Psoas muscle (tissue), 8 donors: Measurements from ENCODE around the gene LAMP5. TPM values are rescaled to one million over a fixed set of nuclear protein-coding genes. Genes with fewer than 3 reads are reported as not detected.

Source experiments
- ATAC-seq, 4 donors: fragments of 200-7000 bp; cut with Tn5 transposase; one replicate each; pipeline ENCODE4 v1.9.1; 2020; ENCODE audit warnings: moderate library complexity in 3 of 4, mild to moderate bottlenecking in 2 of 4
- DNase-seq, 2 donors: peaks; one replicate each; pipeline ENCODE4 v3.0.0-alpha.2; 2020
- H3K27ac ChIP-seq: fragments of 200-600 bp; one replicate; pipeline ENCODE4 v1.8.0; 2022
- H3K27me3 ChIP-seq, 3 donors: fragments of 200-600 bp in 1 of 3; one replicate each; pipeline versions ENCODE4 v1.6.1 to v1.8.0; 2013 to 2022; ENCODE audit warnings: low read length in 2 of 3, mild to moderate bottlenecking in 2 of 3, moderate library complexity in 1 of 3; ENCODE audit not compliant: insufficient read depth in 3 of 3
- H3K36me3 ChIP-seq, 2 donors: fragments of 200-600 bp in 1 of 2; one replicate each; pipeline versions ENCODE4 v1.6.1 to v1.8.0; 2013 to 2022; ENCODE audit warnings: low read depth in 1 of 2, mild to moderate bottlenecking in 1 of 2, moderate library complexity in 1 of 2; ENCODE audit not compliant: insufficient read depth in 1 of 2
- H3K4me1 ChIP-seq: fragments of 200-600 bp; one replicate; pipeline ENCODE4 v1.8.0; 2022
- H3K4me3 ChIP-seq: fragments of 200-600 bp; one replicate; pipeline ENCODE4 v1.8.0; 2022; ENCODE audit warnings: mild to moderate bottlenecking
- H3K9me3 ChIP-seq: fragments of 200-600 bp; one replicate; pipeline ENCODE4 v1.8.0; 2022
- WGBS, 3 donors: extraction: QIAGEN DNeasy Blood & Tissue Kit; methylation state at CpG; one replicate each; pipeline versions ENCODE4 v1.1.6 to v1.1.7; 2013; 5-methylcytosine and 5-hydroxymethylcytosine counted together
- intact Hi-C, 2 donors: fragments of 100-400 bp; cut with DNase I; formaldehyde crosslinking; loops; one replicate each; pipeline versions ENCODE4 v1.11.0 to v1.14.2; 2022
- polyA plus RNA-seq, 3 donors: library from polyadenylated mRNA; stranded (reverse); fragments of 200-250 nt; gene quantifications; one replicate each; pipeline ENCODE4 v1.2.3, GENCODE V29; 2013
- total RNA-seq, 4 donors: library from RNA; stranded (reverse); fragmentation: NEBNext Ultra II Directional in 2 of 4; extraction: Animal tissue kit (Norgen Biotek cat#: 25700) in 2 of 4; gene quantifications; one replicate each; pipeline versions ENCODE4 v1.2.1 to v1.2.4, GENCODE V29; 2021 to 2023
- TF ChIP-seq, protein P1 (sequence below): fragments of 200-600 bp; IDR thresholded peaks from one replicate; pipeline ENCODE4 v1.8.0; 2022; ENCODE audit warnings: antibody characterized with exemption
- donor health status: healthy with polysubstance abuse.
- donor health status: DM: no; HTN: no; CAD: no; lungs with moderate emphysema.
- donor health status: Bipolar disorder and iron deficiency.
- donor health status: healthy.
- donor health status: DM: yes; HTN: yes; CAD: no.
- donor health status: DM: no; HTN: no; CAD: no.
- donor health status: DM: no; HTN: no; CAD: no.
- donor health status: DM: yes; HTN: yes; CAD: no.

LAMP5 gene
- total and polyA plus RNA-seq, 7 donors = 0.01 TPM; not detected in 6

DNA sequence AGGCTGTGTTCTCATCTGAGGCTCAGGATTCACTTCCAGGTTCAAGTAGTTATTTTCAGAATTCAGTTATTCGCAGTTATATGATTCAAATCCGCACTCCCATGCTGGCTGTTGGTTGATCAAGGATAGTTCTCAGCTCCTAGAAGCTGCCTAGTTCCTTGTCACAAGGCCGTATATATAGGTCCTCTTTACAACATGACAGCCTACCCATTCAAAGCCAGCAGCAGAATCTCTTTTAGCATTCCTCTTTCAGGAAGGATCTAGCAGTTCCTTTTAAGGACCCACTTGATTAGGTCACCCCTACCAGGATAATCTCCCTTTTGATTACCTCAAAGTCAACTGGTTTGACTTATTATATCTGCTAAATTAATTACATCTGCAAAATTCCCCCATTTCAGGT, 23.8 kb upstream of the LAMP5 start:
- intact Hi-C loops = no loop called here
- H3K9me3 ChIP-seq = no peaks in the 10 kb centered on the region
- WGBS, 3 donors = 89 to 91% (median 89%) methylated on average over 3 of the region's 3 CpGs
- no peak for DNase-seq
- no peak for ATAC-seq
- peaks cover 0 to 2% (median 0%) of the 10 kb centered on the region in 3 donors for H3K27me3 ChIP-seq
- TF ChIP-seq, protein P1, sequence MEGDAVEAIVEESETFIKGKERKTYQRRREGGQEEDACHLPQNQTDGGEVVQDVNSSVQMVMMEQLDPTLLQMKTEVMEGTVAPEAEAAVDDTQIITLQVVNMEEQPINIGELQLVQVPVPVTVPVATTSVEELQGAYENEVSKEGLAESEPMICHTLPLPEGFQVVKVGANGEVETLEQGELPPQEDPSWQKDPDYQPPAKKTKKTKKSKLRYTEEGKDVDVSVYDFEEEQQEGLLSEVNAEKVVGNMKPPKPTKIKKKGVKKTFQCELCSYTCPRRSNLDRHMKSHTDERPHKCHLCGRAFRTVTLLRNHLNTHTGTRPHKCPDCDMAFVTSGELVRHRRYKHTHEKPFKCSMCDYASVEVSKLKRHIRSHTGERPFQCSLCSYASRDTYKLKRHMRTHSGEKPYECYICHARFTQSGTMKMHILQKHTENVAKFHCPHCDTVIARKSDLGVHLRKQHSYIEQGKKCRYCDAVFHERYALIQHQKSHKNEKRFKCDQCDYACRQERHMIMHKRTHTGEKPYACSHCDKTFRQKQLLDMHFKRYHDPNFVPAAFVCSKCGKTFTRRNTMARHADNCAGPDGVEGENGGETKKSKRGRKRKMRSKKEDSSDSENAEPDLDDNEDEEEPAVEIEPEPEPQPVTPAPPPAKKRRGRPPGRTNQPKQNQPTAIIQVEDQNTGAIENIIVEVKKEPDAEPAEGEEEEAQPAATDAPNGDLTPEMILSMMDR = no peak
- no peak overlapping the region for H3K27ac ChIP-seq
- H3K36me3 ChIP-seq = no peaks in the 10 kb centered on the region
- no peaks in the 10 kb centered on the region for H3K4me1 ChIP-seq
- H3K4me3 ChIP-seq = no peak overlapping the region

DNA sequence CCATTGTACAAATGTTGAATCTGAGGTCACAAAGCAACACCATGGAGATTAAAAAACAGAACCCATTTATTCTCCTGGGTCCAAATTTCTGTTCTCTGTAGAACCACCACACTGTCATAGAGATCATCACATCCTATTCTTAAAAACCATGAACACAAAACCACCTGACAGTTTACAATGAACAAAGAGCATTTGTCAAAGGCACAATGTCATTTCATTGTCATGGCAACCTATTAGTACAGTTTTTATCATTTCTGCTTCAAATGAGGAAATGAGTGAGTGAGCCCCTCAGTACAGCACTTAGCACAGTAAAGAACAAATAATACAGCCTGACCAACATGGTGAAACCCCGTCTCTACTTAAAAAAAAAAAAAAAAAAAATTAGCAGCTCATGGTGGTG, 23.1 kb upstream of the LAMP5 start:
- Histone ChIP-seq H3K27me3 (peaks cover 0 to 2% (median 0%) of the 10 kb centered on the region in 3 donors), H3K4me3 (no peak overlapping the region), H3K9me3 (no peaks in the 10 kb centered on the region), H3K4me1 (no peaks in the 10 kb centered on the region), H3K27ac (no peak overlapping the region), H3K36me3 (no peaks in the 10 kb centered on the region)
- ATAC-seq (no peak), DNase-seq (no peak)
- TF ChIP-seq, protein P1 = no peak
- intact Hi-C loops = no loop called here
- WGBS, 3 donors = 22 to 56% (median 35%) methylated on average over 1 of the region's 1 CpG

DNA sequence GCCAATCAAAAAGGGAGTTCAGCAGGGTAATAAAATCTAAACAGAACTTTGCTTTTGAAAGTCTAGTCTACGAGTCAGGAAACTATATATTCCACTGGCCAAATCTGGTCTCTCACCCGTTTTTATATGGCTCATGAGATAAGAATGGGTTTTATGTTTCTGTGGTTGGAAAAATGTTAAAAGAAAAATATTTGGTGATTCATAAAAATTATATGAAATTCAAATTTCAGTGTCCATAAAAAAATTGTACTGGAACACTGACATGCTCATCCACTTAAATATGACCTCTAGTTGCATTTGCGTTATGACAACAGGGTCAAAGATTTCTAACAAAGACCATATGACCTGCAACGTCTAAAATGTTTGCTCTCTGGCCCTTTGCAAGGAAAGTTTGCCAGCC, 22.3 kb upstream of the LAMP5 start:
- intact Hi-C loops = no loop called here
- peaks cover 0 to 2% (median 0%) of the 10 kb centered on the region in 3 donors for H3K27me3 ChIP-seq
- no peaks in the 10 kb centered on the region for H3K9me3 ChIP-seq
- no peaks in the 10 kb centered on the region for H3K36me3 ChIP-seq
- no peaks in the 10 kb centered on the region for H3K4me1 ChIP-seq
- TF ChIP-seq, protein P1 = no peak
- no peak overlapping the region for H3K27ac ChIP-seq
- no peak overlapping the region for H3K4me3 ChIP-seq
- WGBS, 3 donors = 45 to 51% (median 49%) methylated on average over 4 of the region's 4 CpGs
- DNase-seq = no peak
- ATAC-seq = no peak

DNA sequence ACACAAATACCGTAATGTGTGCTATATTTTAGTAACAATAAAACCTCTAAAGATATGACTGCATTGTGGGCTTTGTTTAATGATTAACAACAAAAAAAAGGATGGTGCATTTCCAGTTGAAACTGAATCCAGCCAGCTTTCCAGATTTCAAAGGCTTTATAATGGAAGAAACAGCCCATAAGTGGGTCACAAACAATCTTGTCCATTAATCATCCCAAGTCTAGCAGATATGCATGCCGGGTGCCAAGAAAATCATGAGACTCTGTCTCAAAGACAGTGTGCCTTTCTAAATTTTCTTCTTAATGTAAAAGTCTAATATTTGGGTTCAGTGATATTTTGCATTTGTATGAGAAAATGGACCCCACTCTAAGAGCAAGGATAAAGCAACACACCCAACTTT, 20.6 kb upstream of the LAMP5 start:
- Histone ChIP-seq H3K4me1 (no peaks in the 10 kb centered on the region), H3K36me3 (no peaks in the 10 kb centered on the region), H3K9me3 (no peaks in the 10 kb centered on the region), H3K27me3 (peaks cover 0 to 2% (median 0%) of the 10 kb centered on the region in 3 donors), H3K27ac (no peak overlapping the region), H3K4me3 (no peak overlapping the region)
- ATAC-seq (no peak), DNase-seq (no peak)
- intact Hi-C loops = no loop called here
- 66% methylated on average over 2 of the region's 2 CpGs for WGBS, 3 donors
- TF ChIP-seq, protein P1 = no peak

DNA sequence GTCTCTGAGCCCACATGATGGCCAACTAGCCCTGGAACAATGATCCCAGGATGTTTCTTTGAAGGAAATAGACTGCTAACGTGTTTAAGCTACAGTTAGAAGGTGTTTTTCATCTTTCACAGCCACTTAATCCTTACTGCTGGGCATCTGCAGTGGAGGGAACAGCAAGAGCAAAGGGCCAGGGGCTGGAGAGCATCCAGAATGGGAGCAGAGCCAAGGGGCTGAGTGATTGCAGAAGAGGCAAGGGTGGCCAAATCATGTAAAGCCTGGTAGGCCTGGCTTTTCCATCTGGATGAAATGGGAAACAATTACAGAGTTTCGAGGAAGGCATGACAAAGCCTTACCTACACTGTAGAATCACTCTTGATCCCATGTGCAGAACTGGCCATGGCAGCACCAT, 18.7 kb upstream of the LAMP5 start:
- Histone ChIP-seq H3K4me1 (no peaks in the 10 kb centered on the region), H3K9me3 (no peaks in the 10 kb centered on the region), H3K27ac (no peak overlapping the region), H3K36me3 (no peaks in the 10 kb centered on the region), H3K27me3 (peaks cover 0 to 2% (median 0%) of the 10 kb centered on the region in 3 donors), H3K4me3 (no peak overlapping the region)
- TF ChIP-seq, protein P1 = no peak
- no peak for ATAC-seq
- intact Hi-C loops = no loop called here
- WGBS, 3 donors = 41 to 50% (median 45%) methylated on average over 2 of the region's 2 CpGs
- DNase-seq = no peak
